HG02885 (cell line): ENCODE data around the gene ZIM2.
"Not testable (repeated sequence)": the region's sequence is repeated elsewhere in the genome, so short reads cannot be mapped to it uniquely, and the experiment has no call there.

Experiments
- ATAC-seq: cut with Tn5 transposase; IDR thresholded peaks from one replicate; pipeline ENCODE4 v1.9.1; 2021; ENCODE audit warnings: mild to moderate bottlenecking; ENCODE audit not compliant: unreplicated experiment, poor library complexity

Gene ZIM2

GRCh38 chr19:56840451-56841192 lies at the start of gene ZIM2, which contains the start of gene PEG3:
ZIM2 (minus strand) TSS chr19:56840726; CDS start chr19:56824277, 16,449 bp downstream.
PEG3 (minus strand) TSS chr19:56840726; CDS start chr19:56824655, 16,071 bp downstream.
- no peak for ATAC-seq

- ATAC-seq = no peak
These were observed 44.9 kb upstream of the ZIM2 start for GRCh38 chr19:56885173-56885985.

DNA sequence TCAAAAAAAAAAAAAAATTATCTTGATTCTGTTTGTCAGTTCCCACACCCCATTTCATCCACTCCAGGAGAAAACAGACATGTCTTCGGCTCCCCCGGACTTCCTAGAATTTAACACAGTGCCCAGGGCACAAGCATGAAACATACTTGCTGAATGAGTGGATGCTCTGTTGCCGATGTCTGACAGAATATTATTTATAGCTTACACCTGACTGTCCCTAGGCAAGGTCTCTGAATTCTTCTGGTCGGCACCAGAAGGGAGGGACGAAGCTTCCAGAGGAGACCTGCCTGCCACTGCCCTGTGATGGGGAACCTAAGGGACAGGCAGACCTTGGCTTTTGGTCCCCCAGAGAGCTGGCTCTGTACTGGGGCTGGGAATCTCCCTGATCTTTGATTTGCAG lies 43.9 kb upstream of the ZIM2 start:
- no peak for ATAC-seq

GRCh38 chr19:56880592-56881190 lies 40.2 kb upstream of the ZIM2 start:
- ATAC-seq = no peak

- no peak for ATAC-seq
These were observed 36.7 kb upstream of the ZIM2 start for GRCh38 chr19:56877069-56877715.

DNA sequence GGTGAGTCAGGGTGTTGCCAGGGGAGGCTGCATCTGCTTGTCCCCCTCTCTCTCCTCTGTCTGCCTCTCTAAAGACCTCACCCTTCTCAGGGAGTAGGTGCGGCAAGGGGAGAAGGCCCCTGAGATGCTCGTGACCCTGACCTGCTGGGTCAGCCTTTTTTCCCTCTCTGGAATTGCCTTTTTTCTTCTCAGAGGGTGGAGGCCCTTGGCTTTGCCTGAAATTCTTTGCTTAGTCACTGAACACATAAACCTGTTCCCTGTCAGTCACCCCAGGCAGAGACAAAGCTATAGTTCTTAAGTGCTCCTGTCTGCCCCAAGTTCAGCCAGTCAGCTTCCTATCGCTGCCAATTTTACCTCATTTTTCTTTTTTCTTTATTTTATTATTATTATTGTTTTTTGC lies 35.2 kb upstream of the ZIM2 start:
- no peak for ATAC-seq

DNA sequence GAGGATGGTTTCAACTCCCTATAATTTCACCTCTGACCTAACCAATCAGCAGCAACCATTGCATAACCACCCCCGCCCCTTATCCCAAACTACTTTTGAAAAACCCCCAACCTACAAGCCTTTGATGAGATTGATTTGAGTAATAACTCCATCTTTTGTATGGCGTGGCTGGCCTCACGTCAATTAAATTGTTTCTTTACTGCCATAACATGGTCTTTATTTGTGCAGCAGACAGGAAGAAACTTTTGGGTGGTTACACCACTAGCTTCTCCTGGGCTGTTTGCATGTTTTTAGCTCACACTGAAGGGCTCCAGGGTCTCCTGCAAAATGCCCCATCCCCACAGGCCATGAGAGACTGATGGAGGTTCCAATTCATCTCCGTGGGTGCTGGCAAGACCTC lies 34.0 kb upstream of the ZIM2 start:
- no peak for ATAC-seq

GRCh38 chr19:56873493-56873892 lies 33.0 kb upstream of the ZIM2 start:
- ATAC-seq = no peak

- ATAC-seq = no peak
These were observed 29.4 kb upstream of the ZIM2 start for GRCh38 chr19:56869886-56870285.

DNA sequence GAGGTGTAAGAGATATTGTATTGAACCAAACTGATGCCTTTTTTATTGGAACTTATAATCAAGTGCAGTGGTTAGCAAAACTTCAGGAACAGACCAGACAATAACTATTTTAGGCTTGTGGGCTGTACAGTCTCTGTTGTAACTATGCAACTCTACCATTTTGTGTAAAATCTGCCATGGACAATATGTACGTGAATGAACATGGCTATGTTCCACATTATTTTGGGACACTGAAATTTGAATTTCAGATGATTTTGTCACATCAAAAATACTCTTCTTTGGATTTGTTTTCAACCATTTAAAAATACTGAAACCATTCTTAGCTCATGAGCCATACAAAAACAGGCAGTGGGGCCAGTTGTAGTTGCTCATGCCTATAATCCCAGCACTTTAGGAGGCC lies 27.9 kb upstream of the ZIM2 start:
- no peak for ATAC-seq

DNA sequence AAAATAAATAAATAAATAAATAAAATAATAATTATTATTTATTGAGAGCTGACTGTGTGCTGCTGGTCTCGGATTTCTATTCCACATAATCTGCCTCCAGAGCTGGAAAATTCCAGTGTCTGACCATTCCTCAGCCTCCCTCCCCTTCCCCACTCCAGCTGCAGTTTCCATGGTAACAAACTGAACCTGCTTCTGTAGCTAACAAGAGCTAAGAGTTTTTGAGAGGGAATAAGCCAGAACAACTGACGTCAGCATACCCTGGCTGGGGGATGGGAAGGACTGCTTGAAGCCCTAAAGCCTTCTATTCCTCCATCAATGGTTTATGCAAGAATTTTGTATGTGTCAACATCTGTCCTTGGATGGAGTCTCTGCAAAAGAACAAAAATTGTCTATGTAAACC lies 26.0 kb upstream of the ZIM2 start:
- no peak for ATAC-seq

GRCh38 chr19:56864443-56865125 lies 24.1 kb upstream of the ZIM2 start:
- ATAC-seq = no peak

DNA sequence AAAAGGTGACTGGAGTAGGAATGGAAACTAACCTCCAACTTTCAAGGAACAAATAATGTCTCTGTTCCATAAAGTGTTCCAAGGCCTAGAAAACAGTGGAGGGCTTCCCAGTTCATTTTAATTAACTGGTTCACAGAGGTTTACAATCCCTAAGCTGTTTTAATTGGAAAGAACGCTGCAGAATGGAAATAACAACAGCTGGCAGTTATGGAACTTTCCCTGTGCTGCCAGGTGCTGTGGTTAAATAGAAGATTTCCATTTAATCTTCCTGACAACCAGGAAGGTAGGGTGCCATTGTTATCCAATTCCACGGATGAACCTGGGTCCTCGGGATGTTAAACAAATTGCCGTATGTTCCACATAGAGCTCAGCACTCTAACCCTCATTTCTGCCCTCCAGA lies 22.2 kb upstream of the ZIM2 start:
- no peak for ATAC-seq

GRCh38 chr19:56860409-56860808 lies 19.9 kb upstream of the ZIM2 start:
- ATAC-seq = not testable (repeated sequence)

GRCh38 chr19:56858026-56858425 lies 17.5 kb upstream of the ZIM2 start:
- no peak for ATAC-seq

DNA sequence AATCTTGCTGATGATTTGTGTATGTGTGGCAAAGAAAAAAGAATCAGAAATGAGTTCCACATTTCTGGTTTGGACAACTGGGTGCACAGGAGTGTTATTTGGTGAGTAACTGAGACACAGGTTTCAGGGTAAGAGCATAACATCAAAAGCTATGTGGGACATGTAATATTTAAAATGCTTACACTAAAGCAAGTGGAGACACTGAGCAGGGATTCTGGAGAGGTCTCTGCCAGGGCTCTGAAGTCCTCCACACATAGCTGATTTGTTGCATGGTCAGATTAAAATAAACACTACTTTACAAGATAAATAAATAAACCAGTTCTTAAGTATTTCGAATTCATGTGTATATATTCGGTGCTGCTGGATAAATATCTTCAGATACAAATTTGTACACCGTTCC lies 16.3 kb upstream of the ZIM2 start:
- ATAC-seq = no peak

DNA sequence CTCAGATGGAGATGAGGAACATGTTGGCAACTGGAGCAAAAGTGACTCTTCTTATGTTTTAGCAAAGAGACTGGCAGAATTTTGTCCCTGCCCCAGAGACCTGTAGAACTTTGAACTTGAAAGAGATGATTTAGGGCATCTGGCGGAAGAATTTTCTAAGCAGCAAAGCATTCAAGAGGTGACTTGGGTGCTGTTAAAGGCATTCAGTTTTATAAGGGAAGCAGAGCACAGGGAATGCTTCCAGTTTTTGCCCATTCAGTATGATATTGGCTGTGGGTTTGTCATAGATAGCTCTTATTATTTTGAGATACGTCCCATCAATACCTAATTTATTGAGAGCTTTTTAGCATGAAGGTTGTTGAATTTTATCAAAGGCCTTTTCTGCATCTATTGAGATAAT lies 11.8 kb upstream of the ZIM2 start:
- not testable (repeated sequence) for ATAC-seq

DNA sequence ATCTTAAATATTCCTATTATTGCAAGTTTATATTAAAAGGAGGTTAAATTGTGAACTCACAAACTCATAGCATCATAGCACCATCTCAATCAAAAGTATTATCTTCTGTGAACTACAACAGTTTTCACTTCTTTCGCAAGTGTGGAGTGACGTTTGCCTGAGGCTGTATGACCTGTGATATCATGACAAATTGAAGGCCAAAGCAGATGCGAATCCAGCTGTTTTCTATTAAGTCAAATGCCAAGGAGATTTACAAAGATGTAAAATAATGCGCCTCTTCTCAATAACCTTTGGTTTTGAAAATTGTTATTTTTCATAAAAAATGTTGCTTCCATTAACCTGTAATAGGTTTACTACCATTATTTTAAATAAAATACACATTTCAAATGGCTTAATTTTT lies 7.6 kb upstream of the ZIM2 start:
- no peak for ATAC-seq

- ATAC-seq = no peak
These were observed 1.9 kb upstream of the ZIM2 start for GRCh38 chr19:56842412-56842811.

DNA sequence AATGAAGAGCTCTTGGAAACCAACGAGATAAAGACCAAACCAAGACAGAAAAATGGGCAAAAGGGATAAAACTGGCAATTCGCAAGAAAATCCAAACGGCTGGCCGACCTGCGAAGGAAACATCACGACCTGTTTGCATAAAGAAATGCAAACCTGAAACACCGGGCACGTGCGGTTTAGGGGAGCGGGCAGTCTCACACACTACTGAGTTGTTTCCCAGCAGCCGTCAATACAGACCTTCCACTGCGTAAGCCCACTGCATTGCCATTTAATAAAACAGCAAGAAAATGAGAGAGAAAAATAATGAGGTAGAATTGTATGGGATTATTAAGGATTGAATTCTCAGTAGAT lies 642 bp upstream of the ZIM2 start:
- no peak for ATAC-seq
